SU-DHL-6 (cell line): ENCODE results near the gene DLG1.

Source experiments
- H2AFZ ChIP-seq: fragments of 200-600 bp; sonication (generic); 2 replicates; pipeline ENCODE4 v1.6.1; 2014; ENCODE audit warnings: low read depth, mild to moderate bottlenecking, moderate library complexity, mixed read lengths, antibody characterized with exemption, low read length; ENCODE audit not compliant: severe bottlenecking
- H3F3A ChIP-seq: fragments of 200-600 bp; shearing (Covaris generic); 2 replicates; pipeline ENCODE4 v1.6.0; 2016; ENCODE audit warnings: antibody characterized with exemption, mild to moderate bottlenecking; ENCODE audit not compliant: insufficient read depth
- H3K27ac ChIP-seq: fragments of 200-600 bp; sonication (generic); 2 replicates; pipeline ENCODE4 v1.5.1; 2016; ENCODE audit warnings: low read depth, mild to moderate bottlenecking, low read length, moderate library complexity, mixed read lengths
- H3K27me3 ChIP-seq: fragments of 200-600 bp; sonication (generic), shearing (Covaris generic); 2 replicates; pipeline ENCODE4 v1.6.0; 2014; ENCODE audit warnings: mild to moderate bottlenecking, low read length
- H3K36me3 ChIP-seq: fragments of 200-600 bp; sonication (generic); 2 replicates; pipeline ENCODE4 v1.6.1; 2014; ENCODE audit warnings: mild to moderate bottlenecking, low read length, mixed read lengths
- H3K4me2 ChIP-seq: fragments of 300-600, 200-600 bp; shearing (Covaris generic), sonication (generic); 2 replicates; pipeline ENCODE4 v1.6.0; 2014; ENCODE audit warnings: low read length, low read depth, mild to moderate bottlenecking; ENCODE audit not compliant: poor library complexity, severe bottlenecking
- H3K4me3 ChIP-seq: fragments of 200-600 bp; sonication (generic); 2 replicates; pipeline ENCODE4 v1.5.1; 2014; ENCODE audit warnings: antibody characterized with exemption, low read length, mild to moderate bottlenecking, mixed read lengths; ENCODE audit not compliant: insufficient read depth, poor library complexity, severe bottlenecking
- H3K79me2 ChIP-seq: fragments of 200-600 bp; sonication (generic); 2 replicates; pipeline ENCODE4 v1.6.1; 2014; ENCODE audit warnings: mild to moderate bottlenecking, low read length, moderate library complexity; ENCODE audit not compliant: insufficient read depth
- H3K9ac ChIP-seq: fragments of 200-600 bp; sonication (generic); 2 replicates; pipeline ENCODE4 v1.7.0; 2014; ENCODE audit warnings: mild to moderate bottlenecking, low read length
- H3K9me2 ChIP-seq: fragments of 200-600 bp; sonication (generic); replicated peaks from 2 replicates; pipeline ENCODE4 v1.6.1; 2014; ENCODE audit warnings: low read length; ENCODE audit not compliant: insufficient read depth
- H3K9me3 ChIP-seq: fragments of 200-600 bp; sonication (generic); 2 replicates; pipeline ENCODE4 v1.6.1; 2014; ENCODE audit warnings: low read length, mixed read lengths; ENCODE audit not compliant: insufficient read depth
- H4K20me1 ChIP-seq: fragments of 200-600 bp; sonication (generic); 2 replicates; pipeline ENCODE4 v1.6.1; 2014; ENCODE audit warnings: low read depth, mild to moderate bottlenecking, antibody characterized with exemption, low read length, moderate library complexity, mixed read lengths
- CTCF ChIP-seq: fragments of 200-600 bp; sonication (generic); IDR thresholded peaks from one replicate; pipeline ENCODE4 v1.5.1; 2017; ENCODE audit warnings: antibody characterized with exemption, mild to moderate bottlenecking, low read length, moderate library complexity; ENCODE audit not compliant: insufficient read depth, poor library complexity, severe bottlenecking
- EZH2phosphoT487 ChIP-seq: fragments of 200-600 bp; sonication (generic), shearing (Covaris generic); conservative IDR thresholded peaks from 2 replicates; pipeline ENCODE4 v1.6.1; 2018; ENCODE audit warnings: mild to moderate bottlenecking, antibody characterized with exemption, low read length, moderate library complexity, mixed read lengths

The DLG1 gene

GRCh38 chr3:197019021-197019420 is 279.4 kb downstream of the DLG1 start:
- H3K27me3 ChIP-seq = no peaks in the 10 kb centered on the region
- no peak overlapping the region for H2AFZ ChIP-seq
- H3K4me2 ChIP-seq = no peak overlapping the region
- H3K9me3 ChIP-seq = no peaks in the 10 kb centered on the region
- TF ChIP-seq EZH2phosphoT487 = no peak
- TF ChIP-seq CTCF = no peak
- H3K27ac ChIP-seq = no peak overlapping the region
- H4K20me1 ChIP-seq = no peaks in the 10 kb centered on the region
- no peaks in the 10 kb centered on the region for H3K79me2 ChIP-seq
- H3K36me3 ChIP-seq = no peaks in the 10 kb centered on the region
- no peaks in the 10 kb centered on the region; the same call in 1 of the 2 replicates for H3F3A ChIP-seq
- H3K9ac ChIP-seq = no peak overlapping the region
- H3K4me3 ChIP-seq = no peak overlapping the region
- H3K9me2 ChIP-seq = no peaks in the 10 kb centered on the region

- Histone ChIP-seq H4K20me1 (no peaks in the 10 kb centered on the region), H3K9me3 (no peaks in the 10 kb centered on the region), H3K79me2 (no peaks in the 10 kb centered on the region), H3K9me2 (no peaks in the 10 kb centered on the region), H3K4me2 (no peak overlapping the region), H3K36me3 (no peaks in the 10 kb centered on the region), H2AFZ (no peak overlapping the region), H3K27ac (no peak overlapping the region), H3K4me3 (no peak overlapping the region), H3K9ac (no peak overlapping the region), H3F3A (no peaks in the 10 kb centered on the region), H3K27me3 (no peaks in the 10 kb centered on the region)
- TF ChIP-seq EZH2phosphoT487 = no peak
- TF ChIP-seq CTCF = no peak
Observed at GRCh38 chr3:197017003-197017402, 281.4 kb downstream of the DLG1 start.

- no peaks in the 10 kb centered on the region for H3K79me2 ChIP-seq
- no peaks in the 10 kb centered on the region for H3F3A ChIP-seq
- no peak overlapping the region for H3K4me2 ChIP-seq
- no peak overlapping the region for H3K9ac ChIP-seq
- H3K27me3 ChIP-seq = no peaks in the 10 kb centered on the region
- H3K9me3 ChIP-seq = no peaks in the 10 kb centered on the region
- no peaks in the 10 kb centered on the region for H4K20me1 ChIP-seq
- TF ChIP-seq EZH2phosphoT487 (no peak), CTCF (no peak)
- no peak overlapping the region for H2AFZ ChIP-seq
- H3K27ac ChIP-seq = no peak overlapping the region
- H3K9me2 ChIP-seq = no peaks in the 10 kb centered on the region
- no peak overlapping the region for H3K4me3 ChIP-seq
- H3K36me3 ChIP-seq = no peaks in the 10 kb centered on the region
Observed at GRCh38 chr3:197015790-197016736, 282.3 kb downstream of the DLG1 start.
